Smooth muscle cell (in vitro differentiated cells): Measurements from ENCODE around the gene LSM12. TPM values are rescaled to one million over a fixed set of nuclear protein-coding genes. Genes with fewer than 3 reads are reported as not detected.

Experiments used
- DNase-seq: peaks from one replicate; lab custom pipeline; 2025; ENCODE audit not compliant: unreplicated experiment; lab: John Stamatoyannopoulos, UW
- H2AFZ ChIP-seq: fragments of 200-600 bp; sonication (generic); 2 replicates; pipeline ENCODE4 v1.6.0; 2016; ENCODE audit warnings: antibody characterized with exemption, low read depth, mild to moderate bottlenecking
- H3F3A ChIP-seq: fragments of 200-600 bp; sonication (generic); 2 replicates; pipeline ENCODE4 v1.6.0; 2017; ENCODE audit warnings: antibody characterized with exemption, low read depth
- H3K27ac ChIP-seq: fragments of 200-600 bp; sonication (generic); 2 replicates; pipeline ENCODE4 v1.5.1; 2016; ENCODE audit warnings: low read depth, mild to moderate bottlenecking
- H3K27me3 ChIP-seq: fragments of 200-600 bp; sonication (generic); 2 replicates; pipeline ENCODE4 v1.6.1; 2016; ENCODE audit warnings: low read depth, mild to moderate bottlenecking
- H3K36me3 ChIP-seq: fragments of 200-600 bp; sonication (generic); 2 replicates; pipeline ENCODE4 v1.5.1; 2016; ENCODE audit warnings: low read depth
- H3K4me1 ChIP-seq: fragments of 200-600 bp; sonication (generic); 2 replicates; pipeline ENCODE4 v1.5.1; 2016; ENCODE audit warnings: low read depth
- H3K4me2 ChIP-seq: fragments of 200-600 bp; sonication (generic); 2 replicates; pipeline ENCODE4 v1.6.0; 2016; ENCODE audit warnings: mild to moderate bottlenecking
- H3K4me3 ChIP-seq: fragments of 200-600 bp; sonication (generic); 2 replicates; pipeline ENCODE4 v1.5.1; 2016; ENCODE audit warnings: mild to moderate bottlenecking
- H3K79me2 ChIP-seq: fragments of 200-600 bp; sonication (generic); 2 replicates; pipeline ENCODE4 v1.6.0; 2016; ENCODE audit warnings: low read depth, mild to moderate bottlenecking
- H3K9ac ChIP-seq: fragments of 200-600 bp; sonication (generic); 2 replicates; pipeline ENCODE4 v1.6.0; 2016; ENCODE audit warnings: low read depth
- H3K9me3 ChIP-seq: fragments of 200-600 bp; sonication (generic); replicated peaks from 2 replicates; pipeline ENCODE4 v1.5.1; 2016; ENCODE audit warnings: low read depth
- H4K20me1 ChIP-seq: fragments of 200-600 bp; sonication (generic); 2 replicates; pipeline ENCODE4 v1.6.0; 2016; ENCODE audit warnings: low read depth
- whole genome bisulfite sequencing: methylation state at CpG from one replicate; pipeline ENCODE4 v1.1.7; 2016; ENCODE audit warnings: low lambda C conversion rate; 5-methylcytosine and 5-hydroxymethylcytosine counted together
- polyA plus RNA-seq: library from polyadenylated mRNA; unstranded; fragments of >200 nt; fragmentation: Nextera tagmentation; extraction: Ambion mirVana; gene quantifications from 2 replicates; pipeline ENCODE4 v1.2.1, GENCODE V29; 2016
- total RNA-seq: library from RNA; depleted of rRNA; stranded (reverse); fragments of >200 nt; gene quantifications from 2 replicates; pipeline ENCODE4 v1.2.3, GENCODE V29; 2014
- TF ChIP-seq, protein P1 (sequence below): fragments of 200-600 bp; sonication (generic); IDR thresholded peaks from 2 replicates; pipeline ENCODE4 v1.5.1; 2017; ENCODE audit warnings: borderline replicate concordance, mild to moderate bottlenecking, antibody characterized with exemption; ENCODE audit not compliant: insufficient read depth, poor library complexity, severe bottlenecking

Gene LSM12
- total and polyA plus RNA-seq, 2 experiments from 2014 or later = 42.3 to 52.0 TPM

DNA sequence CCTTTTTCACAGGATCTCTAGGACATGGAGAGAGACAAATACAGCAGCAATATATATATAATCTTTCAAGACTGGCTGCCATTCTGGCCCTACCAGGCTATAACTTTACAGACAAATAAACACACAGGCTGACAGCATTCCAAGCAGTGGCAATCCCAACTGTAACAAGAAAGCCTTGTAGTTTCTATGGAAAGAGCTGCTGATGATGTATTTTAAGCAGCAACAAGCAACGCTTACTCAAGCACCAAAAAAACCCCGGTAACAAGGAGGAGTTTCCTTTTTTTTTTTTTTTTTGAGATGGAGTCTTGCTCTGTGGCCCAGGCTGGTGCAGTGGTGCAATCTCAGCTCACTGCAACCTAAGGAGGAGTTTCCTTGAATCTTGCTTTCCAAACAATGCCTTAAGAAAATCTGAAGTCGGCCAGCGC is 23.2 kb downstream of the LSM12 start:
- Histone ChIP-seq H3K79me2 (peaks cover 88% of the 10 kb centered on the region), H3K9me3 (no peaks in the 10 kb centered on the region), H3K4me1 (no peaks in the 10 kb centered on the region), H3K9ac (no peak overlapping the region), H3F3A (peaks cover 18% of the 10 kb centered on the region), H3K4me2 (no peak overlapping the region), H3K36me3 (no peaks in the 10 kb centered on the region), H3K27me3 (no peaks in the 10 kb centered on the region), H2AFZ (no peak overlapping the region), H3K4me3 (no peak overlapping the region), H4K20me1 (peaks cover 90% of the 10 kb centered on the region), H3K27ac (peak overlapping the region; percentile 65)
- no peak for DNase-seq
- 61% methylated on average over 4 of the region's 4 CpGs for WGBS
- TF ChIP-seq, protein P1, sequence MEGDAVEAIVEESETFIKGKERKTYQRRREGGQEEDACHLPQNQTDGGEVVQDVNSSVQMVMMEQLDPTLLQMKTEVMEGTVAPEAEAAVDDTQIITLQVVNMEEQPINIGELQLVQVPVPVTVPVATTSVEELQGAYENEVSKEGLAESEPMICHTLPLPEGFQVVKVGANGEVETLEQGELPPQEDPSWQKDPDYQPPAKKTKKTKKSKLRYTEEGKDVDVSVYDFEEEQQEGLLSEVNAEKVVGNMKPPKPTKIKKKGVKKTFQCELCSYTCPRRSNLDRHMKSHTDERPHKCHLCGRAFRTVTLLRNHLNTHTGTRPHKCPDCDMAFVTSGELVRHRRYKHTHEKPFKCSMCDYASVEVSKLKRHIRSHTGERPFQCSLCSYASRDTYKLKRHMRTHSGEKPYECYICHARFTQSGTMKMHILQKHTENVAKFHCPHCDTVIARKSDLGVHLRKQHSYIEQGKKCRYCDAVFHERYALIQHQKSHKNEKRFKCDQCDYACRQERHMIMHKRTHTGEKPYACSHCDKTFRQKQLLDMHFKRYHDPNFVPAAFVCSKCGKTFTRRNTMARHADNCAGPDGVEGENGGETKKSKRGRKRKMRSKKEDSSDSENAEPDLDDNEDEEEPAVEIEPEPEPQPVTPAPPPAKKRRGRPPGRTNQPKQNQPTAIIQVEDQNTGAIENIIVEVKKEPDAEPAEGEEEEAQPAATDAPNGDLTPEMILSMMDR = no peak

DNA sequence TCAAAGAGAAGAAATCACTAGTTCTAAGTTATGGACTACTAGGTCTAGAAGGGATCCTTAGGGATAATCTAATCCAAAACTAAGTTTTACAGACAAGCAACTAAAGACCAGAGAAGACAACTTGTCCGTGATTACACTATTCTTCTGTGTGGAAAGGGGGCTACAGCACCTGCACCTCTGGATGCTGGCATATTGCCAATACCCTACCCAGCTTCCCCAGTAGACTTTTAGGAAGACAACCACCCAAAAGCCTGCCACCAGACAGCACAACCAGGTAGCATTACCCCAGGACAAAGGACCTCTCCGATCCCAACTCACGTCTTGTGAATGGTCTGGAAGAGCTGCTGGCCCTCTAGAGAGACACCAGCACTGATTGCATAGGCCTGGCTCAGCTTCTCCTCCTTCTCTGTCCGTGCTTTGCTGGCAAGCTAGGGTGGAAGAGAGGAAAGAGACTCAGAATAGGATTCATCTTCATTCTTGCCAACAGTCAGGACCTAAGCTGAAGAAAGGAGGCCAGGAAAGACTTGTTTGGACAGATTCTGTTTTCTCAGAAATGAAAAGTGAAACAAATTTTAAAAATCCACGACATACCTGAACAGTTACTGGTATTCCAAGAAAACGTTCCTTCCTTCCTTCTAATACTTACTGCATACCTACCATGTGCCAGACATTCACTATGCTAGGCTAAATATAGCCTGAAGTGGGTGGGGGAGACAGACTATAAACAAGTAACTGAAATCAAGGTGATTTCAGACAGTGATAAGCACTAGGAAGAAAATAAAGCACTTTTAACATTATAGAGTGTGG is 26.4 kb downstream of the LSM12 start:
- TF ChIP-seq, protein P1 = no peak
- H3K27me3 ChIP-seq = no peaks in the 10 kb centered on the region
- H3K9ac ChIP-seq = no peak overlapping the region
- WGBS = 84% methylated on average over 6 of the region's 6 CpGs
- H3K27ac ChIP-seq = peak overlapping the region; percentile 41
- H3K4me2 ChIP-seq = no peak overlapping the region
- no peak overlapping the region for H3K4me3 ChIP-seq
- H3K9me3 ChIP-seq = no peaks in the 10 kb centered on the region
- DNase-seq = no peak
- H3F3A ChIP-seq = peaks cover 8% of the 10 kb centered on the region
- H3K36me3 ChIP-seq = peaks cover 7% of the 10 kb centered on the region
- peaks cover 77% of the 10 kb centered on the region for H4K20me1 ChIP-seq
- H3K79me2 ChIP-seq = peaks cover 68% of the 10 kb centered on the region
- H2AFZ ChIP-seq = no peak overlapping the region
- H3K4me1 ChIP-seq = no peaks in the 10 kb centered on the region

DNA sequence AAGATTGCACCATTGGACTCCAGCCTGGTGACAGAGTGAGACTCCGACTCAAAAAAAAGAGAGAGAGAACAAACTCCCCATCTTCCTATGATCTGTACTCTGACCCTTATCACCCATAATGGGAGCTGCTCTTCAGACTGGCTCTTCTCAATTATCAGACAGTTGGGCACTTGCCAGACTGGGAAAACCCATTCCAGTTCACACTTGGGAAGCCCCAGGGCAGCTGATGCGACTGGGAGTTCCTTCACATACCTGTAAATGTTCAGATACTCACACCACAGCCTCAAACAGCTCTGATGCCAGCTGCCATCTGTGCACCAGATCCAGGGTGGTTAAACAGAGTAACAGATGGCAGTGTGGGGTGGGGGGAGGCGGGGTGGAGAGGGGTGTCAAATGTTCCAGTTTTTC is 27.9 kb downstream of the LSM12 start:
- H3K27ac ChIP-seq = no peak overlapping the region

More for the DNA sequence above, 27.9 kb downstream of the LSM12 start:
- H3K4me1 ChIP-seq = no peaks in the 10 kb centered on the region
- DNase-seq = no peak
- H3K36me3 ChIP-seq = peaks cover 7% of the 10 kb centered on the region
- peaks cover 56% of the 10 kb centered on the region for H3K79me2 ChIP-seq
- no peak overlapping the region for H2AFZ ChIP-seq
- no peak overlapping the region for H3K4me2 ChIP-seq
- H3K9ac ChIP-seq = no peak overlapping the region
- no peak overlapping the region for H3K4me3 ChIP-seq
- H3F3A ChIP-seq = peaks cover 6% of the 10 kb centered on the region
- no peaks in the 10 kb centered on the region for H3K9me3 ChIP-seq
- H4K20me1 ChIP-seq = peaks cover 63% of the 10 kb centered on the region
- H3K27me3 ChIP-seq = no peaks in the 10 kb centered on the region
- TF ChIP-seq, protein P1 = no peak
- WGBS = 95% methylated on average over 3 of the region's 3 CpGs
